Hepatocyte (in vitro differentiated cells): ENCODE measurements around the gene TRIM44. TPM values are rescaled to one million over a fixed set of nuclear protein-coding genes. Genes with fewer than 3 reads are reported as not detected.

ENCODE experiments used
- DNase-seq: peaks from one replicate; pipeline ENCODE4 v3.0.0-alpha.2; 2016; ENCODE audit warnings: low spot score
- H2AFZ ChIP-seq: fragments of 200-600 bp; sonication (generic); 2 replicates; pipeline ENCODE4 v1.6.0; 2016; ENCODE audit warnings: antibody characterized with exemption, mild to moderate bottlenecking
- H3K27ac ChIP-seq: fragments of 200-600 bp; sonication (generic); 2 replicates; pipeline ENCODE4 v1.5.1; 2016; ENCODE audit warnings: mild to moderate bottlenecking
- H3K27me3 ChIP-seq: fragments of 200-600 bp; sonication (generic); 2 replicates; pipeline ENCODE4 v1.6.1; 2016
- H3K36me3 ChIP-seq: fragments of 200-600 bp; sonication (generic); replicated peaks from 2 replicates; pipeline ENCODE4 v1.5.1; 2016; ENCODE audit warnings: low read depth; ENCODE audit not compliant: insufficient read depth
- H3K4me1 ChIP-seq: fragments of 200-600 bp; sonication (generic); 2 replicates; pipeline ENCODE4 v1.5.1; 2016; ENCODE audit warnings: mild to moderate bottlenecking, moderate library complexity; ENCODE audit not compliant: insufficient read depth
- H3K4me2 ChIP-seq: fragments of 200-600 bp; sonication (generic); 2 replicates; pipeline ENCODE4 v1.6.0; 2016
- H3K4me3 ChIP-seq: fragments of 200-600 bp; sonication (generic); 2 replicates; pipeline ENCODE4 v1.5.1; 2016; ENCODE audit warnings: mild to moderate bottlenecking
- H3K79me2 ChIP-seq: fragments of 200-600 bp; sonication (generic); 2 replicates; pipeline ENCODE4 v1.6.0; 2017; ENCODE audit warnings: mild to moderate bottlenecking
- H3K9me2 ChIP-seq: fragments of 200-600 bp; sonication (generic); replicated peaks from 2 replicates; pipeline ENCODE4 v1.6.0; 2017; ENCODE audit warnings: mild to moderate bottlenecking; ENCODE audit not compliant: insufficient read depth
- H3K9me3 ChIP-seq: fragments of 200-600 bp; sonication (generic); 2 replicates; pipeline ENCODE4 v1.5.1; 2016; ENCODE audit warnings: low read depth, mild to moderate bottlenecking
- H4K20me1 ChIP-seq: fragments of 200-600 bp; sonication (generic); 2 replicates; pipeline ENCODE4 v1.6.0; 2016; ENCODE audit warnings: mild to moderate bottlenecking; ENCODE audit not compliant: insufficient read depth, poor library complexity, severe bottlenecking
- CTCF ChIP-seq: fragments of 200-600 bp; sonication (generic); IDR thresholded peaks from 2 replicates; pipeline ENCODE4 v1.5.1; 2016; ENCODE audit warnings: antibody characterized with exemption, mild to moderate bottlenecking; ENCODE audit not compliant: poor library complexity
- EZH2 ChIP-seq: fragments of 200-600 bp; sonication (generic); IDR thresholded peaks from 2 replicates; pipeline ENCODE4 v1.6.1; 2016; ENCODE audit warnings: antibody characterized with exemption, mild to moderate bottlenecking, borderline replicate concordance
- EZH2phosphoT487 ChIP-seq: fragments of 200-600 bp; sonication (generic); IDR thresholded peaks from one replicate; pipeline ENCODE4 v1.6.1; 2018; ENCODE audit warnings: antibody characterized with exemption, mild to moderate bottlenecking, low read depth, moderate library complexity; ENCODE audit not compliant: unreplicated experiment, severe bottlenecking
- WGBS: methylation state at CpG from one replicate; pipeline ENCODE4 v1.1.6; 2016; ENCODE audit warnings: low lambda C conversion rate; ENCODE audit errors: missing lambda C conversion rate; 5-methylcytosine and 5-hydroxymethylcytosine counted together
- polyA plus RNA-seq: library from polyadenylated mRNA; unstranded; fragments of >200 nt; fragmentation: Nextera tagmentation; extraction: Ambion mirVana; gene quantifications from 2 replicates; pipeline ENCODE4 v1.2.1, GENCODE V29; 2016
- total RNA-seq: library from RNA; depleted of rRNA; stranded (reverse); fragments of >200 nt; gene quantifications from 2 replicates; pipeline ENCODE4 v1.2.3, GENCODE V29; 2014

Gene TRIM44
- total and polyA plus RNA-seq, 2 experiments from 2014 or later, result 20.8 to 43.2 TPM

- Histone ChIP-seq H3K9me2 (no peaks in the 10 kb centered on the region), H3K27me3 (no peaks in the 10 kb centered on the region), H3K4me1 (no peaks in the 10 kb centered on the region), H3K4me2 (no peak overlapping the region), H3K9me3 (no peaks in the 10 kb centered on the region), H3K4me3 (no peak overlapping the region), H3K79me2 (no peaks in the 10 kb centered on the region), H3K36me3 (no peaks in the 10 kb centered on the region), H2AFZ (no peak overlapping the region), H4K20me1 (no peaks in the 10 kb centered on the region), H3K27ac (peak overlapping the region; percentile 13)
- 77% methylated on average over 3 of the region's 3 CpGs for WGBS
- DNase-seq, result no peak
- TF ChIP-seq CTCF (no peak), EZH2phosphoT487 (no peak), EZH2 (no peak)
Measured at GRCh38 chr11:35641964-35642363, 20.6 kb upstream of the TRIM44 start.

GRCh38 chr11:35647421-35648093 is 15.0 kb upstream of the TRIM44 start:
- H3K36me3 ChIP-seq, result no peaks in the 10 kb centered on the region
- H4K20me1 ChIP-seq, result no peaks in the 10 kb centered on the region
- DNase-seq, result no peak
- no peak overlapping the region for H3K4me3 ChIP-seq
- 80% methylated on average over 7 of the region's 8 CpGs for WGBS
- no peak overlapping the region for H3K27ac ChIP-seq
- H3K9me3 ChIP-seq, result no peaks in the 10 kb centered on the region
- TF ChIP-seq EZH2phosphoT487, result no peak
- TF ChIP-seq CTCF, result no peak
- TF ChIP-seq EZH2, result no peak
- H3K4me1 ChIP-seq, result no peaks in the 10 kb centered on the region
- no peaks in the 10 kb centered on the region for H3K79me2 ChIP-seq
- H3K27me3 ChIP-seq, result no peaks in the 10 kb centered on the region
- H3K9me2 ChIP-seq, result no peaks in the 10 kb centered on the region
- no peak overlapping the region for H2AFZ ChIP-seq
- no peak overlapping the region for H3K4me2 ChIP-seq

GRCh38 chr11:35650006-35650405 is 12.6 kb upstream of the TRIM44 start:
- WGBS, result 67% methylated on average over 1 of the region's 1 CpG
- H3K4me3 ChIP-seq, result no peak overlapping the region

More at GRCh38 chr11:35650006-35650405, 12.6 kb upstream of the TRIM44 start:
- Histone ChIP-seq H3K4me2 (no peak overlapping the region), H3K9me2 (no peaks in the 10 kb centered on the region), H2AFZ (no peak overlapping the region), H3K9me3 (no peaks in the 10 kb centered on the region), H4K20me1 (no peaks in the 10 kb centered on the region), H3K27me3 (no peaks in the 10 kb centered on the region), H3K79me2 (no peaks in the 10 kb centered on the region), H3K4me1 (no peaks in the 10 kb centered on the region), H3K27ac (no peak overlapping the region), H3K36me3 (no peaks in the 10 kb centered on the region)
- no peak for DNase-seq
- TF ChIP-seq EZH2phosphoT487 (no peak), CTCF (no peak)
